ENCODE measurements around the gene TNFRSF12A. TPM values are rescaled to one million over a fixed set of nuclear protein-coding genes. Genes with fewer than 3 reads are reported as not detected.
A peak's percentile ranks its signal among the peaks of the same experiment; 100 is the strongest.

Gene TNFRSF12A
- total and polyA plus RNA-seq, 2 of the 8 experiments (the other 6 are each of a cell fraction or from before 2014, with no cell fraction given), result 81.0 to 82.5 TPM

- TF ChIP-seq POLR2A (IDR thresholded peaks at IDR 0.05; ENCODE audit: control extremely low read depth in 1 of 2, low read depth in 2 of 2, low read length in 2 of 2) (peak in 1 of 2 experiments; percentile 21; a peak in 1 of 3 replicates), FOSL1 (IDR thresholded peaks at IDR 0.05; ENCODE audit: insufficient read depth, low read depth, low read length) (no peak), USF2 (IDR thresholded peaks at IDR 0.05; ENCODE audit: low read length) (no peak), KDM4A (IDR thresholded peaks at IDR 0.05; ENCODE audit: low read depth, low read length, severe bottlenecking) (no peak)
Measured at GRCh38 chr16:2971985-2972784, 48.0 kb upstream of the TNFRSF12A start (continued).
